KOPT-K1 (cell line): Measurements from ENCODE around the gene DNHD1.

Experiments used
- H3K27ac ChIP-seq: fragments of 200-600 bp; sonication (generic); 2 replicates; pipeline ENCODE4 v1.5.1; 2016; ENCODE audit warnings: antibody characterized with exemption, mild to moderate bottlenecking, low read depth, low read length; ENCODE audit not compliant: poor library complexity, severe bottlenecking
- H3K36me3 ChIP-seq: fragments of 200-600 bp; sonication (generic); 2 replicates; pipeline ENCODE4 v1.5.1; 2017; ENCODE audit warnings: antibody characterized with exemption, mild to moderate bottlenecking, low read length, moderate library complexity; ENCODE audit not compliant: insufficient read depth
- H3K9me3 ChIP-seq: fragments of 200-600 bp; sonication (generic); 2 replicates; pipeline ENCODE4 v1.5.1; 2017; ENCODE audit warnings: antibody characterized with exemption, low read length, mild to moderate bottlenecking; ENCODE audit not compliant: insufficient read depth, poor library complexity, severe bottlenecking

Gene DNHD1

GRCh38 chr11:6538945-6539344 is 41.9 kb downstream of the DNHD1 start:
- Histone ChIP-seq H3K27ac (no peak overlapping the region), H3K36me3 (no peaks in the 10 kb centered on the region; the same call in 1 of the 2 replicates), H3K9me3 (no peaks in the 10 kb centered on the region)

GRCh38 chr11:6539748-6540268 is 42.7 kb downstream of the DNHD1 start:
- no peak overlapping the region for H3K27ac ChIP-seq
- no peaks in the 10 kb centered on the region for H3K36me3 ChIP-seq
- H3K9me3 ChIP-seq = no peaks in the 10 kb centered on the region

- H3K9me3 ChIP-seq = no peaks in the 10 kb centered on the region
- H3K36me3 ChIP-seq = 0 out of 2 replicates have a peak, but pooled peaks cover 7% of the 10 kb centered on the region
- H3K27ac ChIP-seq = no peak overlapping the region
Observed at GRCh38 chr11:6541356-6541755, 44.3 kb downstream of the DNHD1 start.

DNA sequence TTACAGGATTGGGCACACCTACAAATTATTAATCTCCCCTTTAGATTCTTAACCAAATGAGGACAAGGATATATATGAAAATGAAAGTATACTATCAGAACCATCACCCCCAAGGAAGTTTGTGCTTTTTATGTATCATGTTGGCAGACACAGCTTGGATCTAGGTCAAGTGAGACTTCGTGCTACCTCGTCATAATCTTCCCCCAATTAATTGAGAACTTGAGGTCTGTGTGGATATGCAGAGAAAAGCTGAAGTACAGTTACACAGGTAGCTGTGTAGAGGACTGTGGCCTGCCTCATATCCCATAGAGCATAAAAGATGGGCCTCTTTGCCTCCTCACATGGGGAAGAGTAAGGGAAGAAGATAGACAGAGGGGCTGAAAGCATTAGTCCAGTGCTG is 45.6 kb downstream of the DNHD1 start:
- Histone ChIP-seq H3K27ac (no peak overlapping the region), H3K9me3 (no peaks in the 10 kb centered on the region), H3K36me3 (peaks cover 18% of the 10 kb centered on the region; the same call in 1 of the 2 replicates)

DNA sequence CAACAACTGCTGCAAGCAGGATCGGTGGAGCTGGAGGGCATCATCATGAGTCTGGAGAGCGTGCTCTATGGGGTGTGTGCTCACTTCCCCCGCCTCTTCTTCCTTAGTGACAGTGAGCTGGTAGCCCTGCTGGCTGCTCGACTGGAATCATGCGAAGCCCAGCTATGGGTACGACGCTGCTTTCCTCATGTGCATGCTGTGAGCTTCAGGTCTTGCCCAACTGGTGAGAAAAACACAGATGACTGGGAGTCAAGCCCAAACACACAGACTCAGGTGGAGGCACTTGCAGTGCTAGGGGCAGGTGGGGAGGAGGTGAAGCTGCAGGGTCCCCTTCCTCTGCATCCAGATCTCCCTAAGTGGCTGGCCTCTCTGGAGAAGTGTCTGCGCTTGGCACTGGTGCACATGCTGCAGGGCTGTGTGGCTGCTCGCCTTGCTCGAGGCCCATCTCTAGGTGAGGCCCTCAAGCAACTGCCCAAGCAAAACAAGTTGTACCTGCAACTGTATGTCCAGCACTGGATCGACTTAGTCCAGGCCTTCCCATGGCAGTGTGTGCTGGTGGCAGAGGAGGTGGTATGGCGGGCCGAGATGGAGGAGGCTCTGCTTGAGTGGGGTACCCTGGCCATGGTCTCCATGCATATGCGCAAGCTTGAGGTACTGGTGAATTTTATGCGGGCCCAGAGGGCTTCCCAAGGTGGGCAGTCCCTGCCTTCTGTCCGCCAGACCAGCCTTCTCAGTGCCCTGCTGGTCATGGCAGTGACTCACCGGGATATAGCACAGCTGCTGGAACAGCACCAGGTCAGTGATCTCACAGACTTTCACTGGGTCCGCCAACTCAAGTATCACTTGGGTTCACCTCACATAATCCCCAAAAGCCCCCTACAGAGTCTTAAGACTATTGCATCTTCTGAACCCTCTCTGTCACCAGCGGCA is 48.1 kb downstream of the DNHD1 start:
- peaks cover 18% of the 10 kb centered on the region; the same call in 1 of the 2 replicates for H3K36me3 ChIP-seq
- no peak overlapping the region for H3K27ac ChIP-seq
- H3K9me3 ChIP-seq = no peaks in the 10 kb centered on the region

GRCh38 chr11:6545917-6546605 is 49.0 kb downstream of the DNHD1 start:
- Histone ChIP-seq H3K36me3 (peaks cover 18% of the 10 kb centered on the region; the same call in 1 of the 2 replicates), H3K27ac (no peak overlapping the region), H3K9me3 (no peaks in the 10 kb centered on the region)

DNA sequence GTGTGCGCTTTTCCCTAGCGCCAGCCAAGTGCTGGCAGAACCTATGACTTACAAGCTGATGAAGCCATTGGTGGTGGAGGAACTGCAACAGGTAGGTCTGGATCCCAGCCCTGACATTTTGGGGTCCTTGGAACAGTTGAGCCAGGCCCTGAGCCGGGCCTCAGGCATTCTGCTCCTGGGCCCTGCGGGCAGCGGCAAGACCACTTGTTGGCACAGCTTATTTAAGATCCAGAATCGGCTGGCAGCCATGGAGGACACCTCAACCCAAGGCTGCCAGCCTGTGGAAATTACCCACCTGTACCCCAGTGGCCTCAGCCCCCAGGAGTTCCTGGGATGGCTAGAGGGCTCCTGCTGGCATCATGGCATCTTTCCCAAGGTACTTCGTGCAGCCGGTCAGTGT is 49.7 kb downstream of the DNHD1 start:
- no peaks in the 10 kb centered on the region for H3K9me3 ChIP-seq
- peaks cover 18% of the 10 kb centered on the region; the same call in 1 of the 2 replicates for H3K36me3 ChIP-seq
- no peak overlapping the region for H3K27ac ChIP-seq

GRCh38 chr11:6547177-6547576 is 50.1 kb downstream of the DNHD1 start:
- Histone ChIP-seq H3K27ac (no peak overlapping the region), H3K9me3 (no peaks in the 10 kb centered on the region), H3K36me3 (peaks cover 18% of the 10 kb centered on the region; the same call in 1 of the 2 replicates)

GRCh38 chr11:6548121-6548520 is 51.0 kb downstream of the DNHD1 start:
- Histone ChIP-seq H3K9me3 (no peaks in the 10 kb centered on the region), H3K36me3 (peaks cover 18% of the 10 kb centered on the region; the same call in 1 of the 2 replicates), H3K27ac (no peak overlapping the region)

GRCh38 chr11:6548641-6549040 is 51.6 kb downstream of the DNHD1 start:
- Histone ChIP-seq H3K27ac (no peak overlapping the region), H3K9me3 (no peaks in the 10 kb centered on the region)

GRCh38 chr11:6553634-6554033 is 56.6 kb downstream of the DNHD1 start:
- Histone ChIP-seq H3K27ac (no peak overlapping the region), H3K36me3 (no peaks in the 10 kb centered on the region), H3K9me3 (no peaks in the 10 kb centered on the region)

More at GRCh38 chr11:6548641-6549040, 51.6 kb downstream of the DNHD1 start:
- peaks cover 18% of the 10 kb centered on the region; the same call in 1 of the 2 replicates for H3K36me3 ChIP-seq

- Histone ChIP-seq H3K27ac (no peak overlapping the region), H3K36me3 (no peaks in the 10 kb centered on the region), H3K9me3 (no peaks in the 10 kb centered on the region)
Observed at GRCh38 chr11:6554828-6555706, 58.0 kb downstream of the DNHD1 start.

DNA sequence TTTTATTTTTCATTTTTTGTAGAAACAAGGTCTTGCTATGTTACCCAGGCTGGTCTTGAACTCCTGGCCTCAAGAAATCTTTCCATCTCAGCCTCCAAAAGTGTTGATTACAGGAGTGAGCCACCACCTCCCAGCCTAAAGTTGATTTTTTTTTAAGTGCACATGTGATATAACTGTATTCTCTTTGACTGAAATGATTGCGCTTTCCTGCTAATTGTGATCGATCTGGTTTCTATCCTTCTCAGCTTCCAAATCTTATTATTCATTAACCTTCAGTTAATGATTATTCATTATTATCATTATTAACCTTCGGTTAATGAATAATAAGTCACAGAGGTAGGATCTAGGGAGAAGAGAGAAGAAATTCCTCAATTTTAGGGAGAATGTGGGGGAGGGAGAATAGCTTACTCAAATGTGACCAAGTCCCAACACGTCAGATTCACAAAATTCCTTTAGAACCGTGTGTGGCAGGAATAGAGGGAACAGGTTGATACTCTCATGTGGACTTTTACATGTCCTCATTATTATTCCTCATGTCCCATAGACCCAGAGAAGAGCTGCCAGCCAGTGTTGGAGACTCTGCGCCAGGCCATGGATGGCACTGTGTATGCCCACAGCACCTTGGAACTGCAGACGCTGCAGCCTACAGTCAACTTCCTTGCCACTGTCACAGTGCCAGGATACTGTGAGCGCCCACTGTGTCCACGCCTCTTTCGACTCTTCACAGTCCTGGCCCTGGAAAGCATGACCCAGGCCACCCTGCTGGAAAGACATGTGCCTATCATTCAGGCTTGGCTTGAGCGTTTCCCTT is 59.3 kb downstream of the DNHD1 start:
- Histone ChIP-seq H3K36me3 (no peaks in the 10 kb centered on the region), H3K9me3 (no peaks in the 10 kb centered on the region), H3K27ac (no peak overlapping the region)

GRCh38 chr11:6557063-6557462 is 60.0 kb downstream of the DNHD1 start:
- Histone ChIP-seq H3K36me3 (no peaks in the 10 kb centered on the region), H3K9me3 (no peaks in the 10 kb centered on the region), H3K27ac (no peak overlapping the region)
